PC-9 (cell line): ENCODE data around the gene PUM2. TPM values are rescaled to one million over a fixed set of nuclear protein-coding genes. Genes with fewer than 3 reads are reported as not detected.

Experiments
- BruUV-seq: library from RNA; stranded (reverse); fragments of 400-500 nt; replicated peaks from 2 replicates; lab custom pipeline; 2021; lab: Mats Ljungman, UMichigan
- CTCF ChIA-PET: fragments of 300-600 bp; sonication (Branson Sonifier 250); formaldehyde crosslinking; loops from one replicate; lab custom pipeline; 2022; ENCODE audit warnings: antibody characterized with exemption; lab: Charles Lee
- POLR2A ChIA-PET: fragments of 300-600 bp; sonication (Branson Sonifier 250); formaldehyde crosslinking; loops from one replicate; lab custom pipeline; 2022; ENCODE audit warnings: antibody characterized with exemption; ENCODE audit not compliant: unreplicated experiment; lab: Charles Lee
- DNase-seq, 2 experiments: peaks; one replicate each; pipeline versions ENCODE4 v3.0.0 to v3.0.0-alpha.2; 2015 to 2022; ENCODE audit warnings: mixed read lengths in 1 of 2
- H2AFZ ChIP-seq: fragments of 200-600 bp; sonication (generic); 2 replicates; pipeline ENCODE4 v1.8.1; 2017; ENCODE audit warnings: antibody characterized with exemption
- H3F3A ChIP-seq: fragments of 200-600 bp; sonication (generic); 2 replicates; pipeline ENCODE4 v1.8.1; 2017; ENCODE audit warnings: antibody characterized with exemption, mild to moderate bottlenecking, low read depth; ENCODE audit not compliant: insufficient read depth
- H3K27ac ChIP-seq: fragments of 200-600 bp; sonication (generic); 2 replicates; pipeline ENCODE4 v1.6.1; 2016; ENCODE audit warnings: mixed run types
- H3K27me3 ChIP-seq: fragments of 200-600 bp; sonication (generic); 2 replicates; pipeline ENCODE4 v1.6.1; 2016; ENCODE audit warnings: low read depth, mixed run types; ENCODE audit not compliant: insufficient read depth
- H3K36me3 ChIP-seq: fragments of 200-600 bp; sonication (generic); 2 replicates; pipeline ENCODE4 v1.6.1; 2016; ENCODE audit warnings: low read depth, mixed run types
- H3K4me1 ChIP-seq: fragments of 200-600 bp; sonication (generic); replicated peaks from 2 replicates; pipeline ENCODE4 v1.6.1; 2016; ENCODE audit warnings: mixed run types; ENCODE audit not compliant: insufficient read depth
- H3K4me2 ChIP-seq: fragments of 200-600 bp; sonication (generic); 2 replicates; pipeline ENCODE4 v1.6.1; 2017; ENCODE audit warnings: mixed run types
- H3K4me3 ChIP-seq: fragments of 200-600 bp; sonication (generic); 2 replicates; pipeline ENCODE4 v1.6.1; 2016; ENCODE audit warnings: mixed run types
- H3K79me2 ChIP-seq: fragments of 200-600 bp; sonication (generic); 2 replicates; pipeline ENCODE4 v1.6.1; 2017; ENCODE audit warnings: low read depth, mixed run types
- H3K9me2 ChIP-seq: fragments of 200-600 bp; sonication (generic); 2 replicates; pipeline ENCODE4 v1.8.1; 2017; ENCODE audit warnings: mild to moderate bottlenecking; ENCODE audit not compliant: insufficient read depth
- H3K9me3 ChIP-seq: fragments of 200-600 bp; sonication (generic); 2 replicates; pipeline ENCODE4 v1.8.1; 2016; ENCODE audit warnings: low read depth; ENCODE audit not compliant: insufficient read depth
- H4K20me1 ChIP-seq: fragments of 200-600 bp; sonication (generic); 2 replicates; pipeline ENCODE4 v1.8.1; 2017; ENCODE audit not compliant: insufficient read depth
- CTCF ChIP-seq: fragments of 200-600 bp; sonication (generic); conservative IDR thresholded peaks from 2 replicates; pipeline ENCODE4 v1.6.1; 2017; ENCODE audit warnings: mixed run types, antibody characterized with exemption, mild to moderate bottlenecking, moderate library complexity
- EZH2 ChIP-seq: fragments of 200-600 bp; sonication (generic); IDR thresholded peaks from 2 replicates; pipeline ENCODE4 v1.8.0; 2017; ENCODE audit warnings: antibody characterized with exemption, low read depth
- intact Hi-C: fragments of 100-400 bp; cut with micrococcal nuclease; formaldehyde crosslinking; loops from one replicate; pipeline ENCODE4 v1.10.0; 2022; ENCODE audit not compliant: unreplicated experiment
- total RNA-seq: library from RNA; stranded (reverse); gene quantifications from 2 replicates; pipeline ENCODE4 v1.2.3, GENCODE V29; 2021

PUM2 gene
- total RNA-seq, 1 experiment from 2014 or later: 99.3 TPM

GRCh38 chr2:20357638-20358389 is 7.2 kb upstream of the PUM2 start:
- no peaks in the 10 kb centered on the region for H3K36me3 ChIP-seq
- H3K79me2 ChIP-seq: no peaks in the 10 kb centered on the region
- no peak for TF ChIP-seq CTCF
- no peak for TF ChIP-seq EZH2
- no peaks in the 10 kb centered on the region for H3K9me3 ChIP-seq
- H3K4me2 ChIP-seq: no peak overlapping the region
- CTCF ChIA-PET: no interaction called here
- BruUV-seq: no TSS peak
- POLR2A ChIA-PET: no interaction called here
- peak in 1 of 2 experiments; percentile 32 for DNase-seq
- H3K4me3 ChIP-seq: no peak overlapping the region
- no peak overlapping the region for H3K27ac ChIP-seq
- no peaks in the 10 kb centered on the region for H3K9me2 ChIP-seq
- no peaks in the 10 kb centered on the region for H3K27me3 ChIP-seq
- peaks cover 13% of the 10 kb centered on the region; the same call in 1 of the 2 replicates for H3K4me1 ChIP-seq
- no peaks in the 10 kb centered on the region for H4K20me1 ChIP-seq
- H3F3A ChIP-seq: peaks cover 10% of the 10 kb centered on the region
- no peak overlapping the region for H2AFZ ChIP-seq
- intact Hi-C loops: no loop called here

GRCh38 chr2:20356042-20356441 is 5.4 kb upstream of the PUM2 start:
- no peaks in the 10 kb centered on the region for H3K9me3 ChIP-seq
- no peak overlapping the region for H3K27ac ChIP-seq
- H3K9me2 ChIP-seq: no peaks in the 10 kb centered on the region
- ChIA-PET CTCF (no interaction called here), POLR2A (interaction anchor here (0.7 kb wide), 1 partner anchor 295 kb away, joined by 5 read pairs; the partner anchor contains the start of gene HS1BP3)
- H3K79me2 ChIP-seq: no peaks in the 10 kb centered on the region
- H2AFZ ChIP-seq: no peak overlapping the region
- H3K36me3 ChIP-seq: no peaks in the 10 kb centered on the region
- peaks cover 25% of the 10 kb centered on the region for H3K4me1 ChIP-seq
- H3K27me3 ChIP-seq: no peaks in the 10 kb centered on the region
- no peak overlapping the region for H3K4me3 ChIP-seq
- peaks cover 28% of the 10 kb centered on the region for H3F3A ChIP-seq
- BruUV-seq: no TSS peak
- peak in 1 of 2 experiments; percentile 49 for DNase-seq
- intact Hi-C loops: no loop called here
- TF ChIP-seq CTCF (no peak), EZH2 (no peak)
- no peak overlapping the region for H3K4me2 ChIP-seq
- H4K20me1 ChIP-seq: no peaks in the 10 kb centered on the region

- POLR2A ChIA-PET: no interaction called here
- no TSS peak for BruUV-seq
These were observed 4.5 kb upstream of the PUM2 start for GRCh38 chr2:20355131-20355530.

More at GRCh38 chr2:20355131-20355530, 4.5 kb upstream of the PUM2 start:
- CTCF ChIA-PET: no interaction called here
- H4K20me1 ChIP-seq: no peaks in the 10 kb centered on the region
- no peak overlapping the region for H3K27ac ChIP-seq
- no peak overlapping the region for H3K4me2 ChIP-seq
- H3K4me1 ChIP-seq: peaks cover 25% of the 10 kb centered on the region
- H3K9me3 ChIP-seq: no peaks in the 10 kb centered on the region
- intact Hi-C loops: no loop called here
- H2AFZ ChIP-seq: no peak overlapping the region
- no peaks in the 10 kb centered on the region for H3K9me2 ChIP-seq
- peaks cover 4% of the 10 kb centered on the region for H3K79me2 ChIP-seq
- H3K36me3 ChIP-seq: no peaks in the 10 kb centered on the region
- DNase-seq: no peak
- H3F3A ChIP-seq: peaks cover 29% of the 10 kb centered on the region
- H3K27me3 ChIP-seq: no peaks in the 10 kb centered on the region
- no peak overlapping the region for H3K4me3 ChIP-seq
- TF ChIP-seq EZH2: no peak
- TF ChIP-seq CTCF: no peak
